Right lobe of liver (tissue), 6 donors: ENCODE data around the gene FAM184A. TPM values are rescaled to one million over a fixed set of nuclear protein-coding genes. Genes with fewer than 3 reads are reported as not detected.

ENCODE experiments used
- ATAC-seq, 4 donors: fragments of 200-7000 bp; cut with Tn5 transposase; one replicate each; pipeline ENCODE4 v1.9.1; 2020; ENCODE audit warnings: mild to moderate bottlenecking in 4 of 4, moderate library complexity in 4 of 4
- DNase-seq, 3 donors: peaks; one replicate each; pipeline ENCODE4 v3.0.0-alpha.2; 2020
- H3K27ac ChIP-seq, 3 donors: fragments of 200-600 bp; one replicate each; pipeline ENCODE4 v1.8.0; 2022
- H3K27me3 ChIP-seq, 2 donors: fragments of 200-600 bp; one replicate each; pipeline ENCODE4 v1.8.0; 2022
- H3K36me3 ChIP-seq, 4 donors: fragments of 200-600 bp; sonication (generic) in 1 of 4; one replicate each; pipeline versions ENCODE4 v1.5.1 to v1.8.0; 2017 to 2022; ENCODE audit warnings: control low read depth in 1 of 4
- H3K4me1 ChIP-seq, 4 donors: fragments of 200-600 bp; sonication (generic) in 1 of 4; one replicate each; pipeline versions ENCODE4 v1.5.1 to v1.8.0; 2017 to 2022; ENCODE audit warnings: control low read depth in 1 of 4
- H3K4me3 ChIP-seq, 3 donors: fragments of 200-600 bp; one replicate each; pipeline ENCODE4 v1.8.0; 2022
- H3K9me3 ChIP-seq, 4 donors: fragments of 200-600 bp; sonication (generic) in 1 of 4; one replicate each; pipeline versions ENCODE4 v1.5.1 to v1.8.0; 2017 to 2022; ENCODE audit warnings: control low read depth in 1 of 4
- POLR2A ChIP-seq: fragments of 450-650 bp; IDR thresholded peaks from one replicate; pipeline ENCODE4 v1.6.1; 2017; ENCODE audit warnings: antibody characterized with exemption, mild to moderate bottlenecking
- WGBS: methylation state at CpG from one replicate; pipeline ENCODE4 v1.1.6; 2018; ENCODE audit warnings: low coverage, low lambda C conversion rate; ENCODE audit not compliant: insufficient coverage; ENCODE audit errors: missing lambda C conversion rate; 5-methylcytosine and 5-hydroxymethylcytosine counted together
- intact Hi-C, 2 donors: fragments of 100-400 bp; cut with DNase I; formaldehyde crosslinking; loops; one replicate each; pipeline versions ENCODE4 v1.11.2 to v1.14.1; 2022
- total RNA-seq, 6 experiments: library from RNA; depleted of rRNA in 2 of 6; stranded (reverse); fragments of >200 nt in 2 of 6; fragmentation: NEBNext Ultra II Directional in 3 of 6; extraction: Animal tissue kit (Norgen Biotek cat#: 25700) in 3 of 6; gene quantifications; one replicate each; pipeline versions ENCODE4 v1.1.0 to v1.2.4, GENCODE V29; 2016 to 2023
- TF ChIP-seq, protein P1 (sequence below), 4 donors: fragments of 200-600 bp in 3 of 4; fragments of 450-650 bp in 1 of 4; IDR thresholded peaks; one replicate each; pipeline versions ENCODE4 v1.5.1 to v1.8.0; 2016 to 2022; ENCODE audit warnings: antibody characterized with exemption in 4 of 4, mild to moderate bottlenecking in 2 of 4
- donor health status: DM: no; HTN: yes; CAD: no.
- donor health status: DM: no; HTN: no; CAD: no.
- donor health status: DM: no; HTN: no; CAD: no.
- donor health status: DM: no; HTN: yes; CAD: no.
- donor health status: DM: no; HTN: yes; CAD: no.

FAM184A gene
- total RNA-seq, 6 experiments from 2014 or later = 2.5 to 5.0 (median 3.2) TPM

- intact Hi-C loops = no loop called here
- H3K27ac ChIP-seq = no peak overlapping the region
- H3K4me1 ChIP-seq = no peaks in the 10 kb centered on the region
- DNase-seq = no peak
- no peaks in the 10 kb centered on the region for H3K27me3 ChIP-seq
- no peaks in the 10 kb centered on the region for H3K36me3 ChIP-seq
- no peak for ATAC-seq
- TF ChIP-seq, protein P1, sequence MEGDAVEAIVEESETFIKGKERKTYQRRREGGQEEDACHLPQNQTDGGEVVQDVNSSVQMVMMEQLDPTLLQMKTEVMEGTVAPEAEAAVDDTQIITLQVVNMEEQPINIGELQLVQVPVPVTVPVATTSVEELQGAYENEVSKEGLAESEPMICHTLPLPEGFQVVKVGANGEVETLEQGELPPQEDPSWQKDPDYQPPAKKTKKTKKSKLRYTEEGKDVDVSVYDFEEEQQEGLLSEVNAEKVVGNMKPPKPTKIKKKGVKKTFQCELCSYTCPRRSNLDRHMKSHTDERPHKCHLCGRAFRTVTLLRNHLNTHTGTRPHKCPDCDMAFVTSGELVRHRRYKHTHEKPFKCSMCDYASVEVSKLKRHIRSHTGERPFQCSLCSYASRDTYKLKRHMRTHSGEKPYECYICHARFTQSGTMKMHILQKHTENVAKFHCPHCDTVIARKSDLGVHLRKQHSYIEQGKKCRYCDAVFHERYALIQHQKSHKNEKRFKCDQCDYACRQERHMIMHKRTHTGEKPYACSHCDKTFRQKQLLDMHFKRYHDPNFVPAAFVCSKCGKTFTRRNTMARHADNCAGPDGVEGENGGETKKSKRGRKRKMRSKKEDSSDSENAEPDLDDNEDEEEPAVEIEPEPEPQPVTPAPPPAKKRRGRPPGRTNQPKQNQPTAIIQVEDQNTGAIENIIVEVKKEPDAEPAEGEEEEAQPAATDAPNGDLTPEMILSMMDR (IDR thresholded peaks at IDR 0.05) = no peak
- TF ChIP-seq POLR2A = no peak
- WGBS = 33% methylated on average over 1 of the region's 2 CpGs
- no peak overlapping the region for H3K4me3 ChIP-seq
- H3K9me3 ChIP-seq = no peaks in the 10 kb centered on the region
These were observed 11.8 kb upstream of the FAM184A start for GRCh38 chr6:119090256-119090655.

GRCh38 chr6:119084784-119085183, 6.3 kb upstream of the FAM184A start:
- Histone ChIP-seq H3K36me3 (no peaks in the 10 kb centered on the region), H3K9me3 (no peaks in the 10 kb centered on the region), H3K27ac (no peak overlapping the region), H3K4me3 (no peak overlapping the region), H3K4me1 (no peaks in the 10 kb centered on the region), H3K27me3 (no peaks in the 10 kb centered on the region)
- intact Hi-C loops = no loop called here
- DNase-seq (no peak), ATAC-seq (no peak)
- TF ChIP-seq, protein P1 (IDR thresholded peaks at IDR 0.05) = no peak
- TF ChIP-seq POLR2A = no peak
- 80% methylated on average over 1 of the region's 1 CpG for WGBS

GRCh38 chr6:119083007-119083406, 4.5 kb upstream of the FAM184A start:
- Histone ChIP-seq H3K27ac (no peak overlapping the region), H3K9me3 (no peaks in the 10 kb centered on the region), H3K4me3 (no peak overlapping the region), H3K27me3 (no peaks in the 10 kb centered on the region), H3K36me3 (no peaks in the 10 kb centered on the region), H3K4me1 (no peaks in the 10 kb centered on the region)
- intact Hi-C loops = no loop called here
- no peak for ATAC-seq
- WGBS = no CpG with 5 or more reads among the region's 5 CpGs
- no peak for DNase-seq
- TF ChIP-seq POLR2A = no peak
- TF ChIP-seq, protein P1 (IDR thresholded peaks at IDR 0.05) = no peak

GRCh38 chr6:119079283-119079809, 882 bp upstream of the FAM184A start:
- intact Hi-C loops = no loop called here
- TF ChIP-seq, protein P1 (IDR thresholded peaks at IDR 0.05) = no peak
- TF ChIP-seq POLR2A = no peak
- DNase-seq (no peak), ATAC-seq (no peak)
- 17% methylated on average over 9 of the region's 9 CpGs for WGBS
- H3K4me3 ChIP-seq = peak overlapping the region; percentile 54 to 76 (median 70)
- no peaks in the 10 kb centered on the region for H3K27me3 ChIP-seq
- H3K36me3 ChIP-seq = no peaks in the 10 kb centered on the region
- H3K27ac ChIP-seq = peak overlapping the region; percentile 53 to 77 (median 70)
- H3K9me3 ChIP-seq = no peaks in the 10 kb centered on the region
- no peaks in the 10 kb centered on the region for H3K4me1 ChIP-seq
